Uterus (tissue), 2 donors: ENCODE measurements around the gene STRBP.

Experiments used
- CTCF ChIP-seq, 4 experiments: fragments of 200-600 bp in 2 of 4; fragments of 450-650 bp in 2 of 4; sonication (generic) in 2 of 4; IDR thresholded peaks; one replicate each; pipeline ENCODE4 v1.5.1; 2016 to 2019; ENCODE audit warnings: antibody characterized with exemption in 4 of 4, mild to moderate bottlenecking in 2 of 4, moderate library complexity in 1 of 4
- POLR2A ChIP-seq, 2 donors: fragments of 450-650 bp; IDR thresholded peaks; one replicate each; pipeline ENCODE4 v1.6.1; 2016; ENCODE audit warnings: antibody characterized with exemption in 2 of 2, mild to moderate bottlenecking in 1 of 2, moderate library complexity in 1 of 2

- TF ChIP-seq CTCF (IDR thresholded peaks at IDR 0.05) (no peak), POLR2A (IDR thresholded peaks at IDR 0.05) (no peak)
These were observed 175.2 kb downstream of the STRBP start for GRCh38 chr9:123093141-123093540.
